ENCODE measurements around the gene PDZK1.

Gene PDZK1

GRCh38 chr1:145708063-145708462 is 895 bp upstream of the PDZK1 start:
- Histone ChIP-seq H3K36me3 (ENCODE audit: control insufficient read depth, insufficient read depth, low read length) (no peaks in the 10 kb centered on the region), H3K27ac (ENCODE audit: low read depth, low read length, severe bottlenecking) (no peak overlapping the region), H3K4me3 (ENCODE audit: extremely low read depth, insufficient read depth, low read length, poor library complexity, severe bottlenecking) (no peak overlapping the region), H3K4me1 (ENCODE audit: control insufficient read depth, insufficient read depth, low read length, poor library complexity, severe bottlenecking) (peaks cover 3% of the 10 kb centered on the region), H3K9me3 (ENCODE audit: control insufficient read depth, low read length) (no peaks in the 10 kb centered on the region)
- WGBS, 2 experiments (ENCODE audit: insufficient coverage in 2 of 2): 79 to 81% methylated on average over 6 to 7 of the region's 7 CpGs

GRCh38 chr1:145706086-145706664 is 993 bp downstream of the PDZK1 start:
- H3K9me3 ChIP-seq (ENCODE audit: control insufficient read depth, low read length): no peaks in the 10 kb centered on the region
- 100% methylated on average over 1 of the region's 2 CpGs; no CpG with 5 or more reads in 1 of the 2 experiments for WGBS, 2 experiments (ENCODE audit: insufficient coverage in 2 of 2)
- no peak overlapping the region for H3K4me3 ChIP-seq (ENCODE audit: extremely low read depth, insufficient read depth, low read length, poor library complexity, severe bottlenecking)
- H3K27ac ChIP-seq (ENCODE audit: low read depth, low read length, severe bottlenecking): no peak overlapping the region
- H3K36me3 ChIP-seq (ENCODE audit: control insufficient read depth, insufficient read depth, low read length): no peaks in the 10 kb centered on the region
- H3K4me1 ChIP-seq (ENCODE audit: control insufficient read depth, insufficient read depth, low read length, poor library complexity, severe bottlenecking): peaks cover 3% of the 10 kb centered on the region

- 88 to 97% methylated on average over 6 of the region's 7 CpGs for WGBS, 2 experiments (ENCODE audit: insufficient coverage in 2 of 2)
- H3K27ac ChIP-seq (ENCODE audit: low read depth, low read length, severe bottlenecking): no peak overlapping the region
- no peak overlapping the region for H3K4me3 ChIP-seq (ENCODE audit: extremely low read depth, insufficient read depth, low read length, poor library complexity, severe bottlenecking)
- H3K36me3 ChIP-seq (ENCODE audit: control insufficient read depth, insufficient read depth, low read length): no peaks in the 10 kb centered on the region
- H3K4me1 ChIP-seq (ENCODE audit: control insufficient read depth, insufficient read depth, low read length, poor library complexity, severe bottlenecking): peaks cover 3% of the 10 kb centered on the region
- no peaks in the 10 kb centered on the region for H3K9me3 ChIP-seq (ENCODE audit: control insufficient read depth, low read length)
These were observed 1.5 kb downstream of the PDZK1 start for GRCh38 chr1:145705622-145706021.

GRCh38 chr1:145702826-145703225 is 4.3 kb downstream of the PDZK1 start:
- Histone ChIP-seq H3K36me3 (ENCODE audit: control insufficient read depth, insufficient read depth, low read length) (no peaks in the 10 kb centered on the region), H3K9me3 (ENCODE audit: control insufficient read depth, low read length) (no peaks in the 10 kb centered on the region), H3K4me1 (ENCODE audit: control insufficient read depth, insufficient read depth, low read length, poor library complexity, severe bottlenecking) (peaks cover under 1% of the 10 kb centered on the region), H3K4me3 (ENCODE audit: extremely low read depth, insufficient read depth, low read length, poor library complexity, severe bottlenecking) (no peak overlapping the region), H3K27ac (ENCODE audit: low read depth, low read length, severe bottlenecking) (no peak overlapping the region)
- 83 to 84% methylated on average over 6 of the region's 7 CpGs for WGBS, 2 experiments (ENCODE audit: insufficient coverage in 2 of 2)

GRCh38 chr1:145702052-145702451 is 5.1 kb downstream of the PDZK1 start:
- Histone ChIP-seq H3K9me3 (ENCODE audit: control insufficient read depth, low read length) (no peaks in the 10 kb centered on the region), H3K4me1 (ENCODE audit: control insufficient read depth, insufficient read depth, low read length, poor library complexity, severe bottlenecking) (no peaks in the 10 kb centered on the region), H3K27ac (ENCODE audit: low read depth, low read length, severe bottlenecking) (no peak overlapping the region), H3K36me3 (ENCODE audit: control insufficient read depth, insufficient read depth, low read length) (no peaks in the 10 kb centered on the region), H3K4me3 (ENCODE audit: extremely low read depth, insufficient read depth, low read length, poor library complexity, severe bottlenecking) (no peak overlapping the region)
- WGBS, 2 experiments (ENCODE audit: insufficient coverage in 2 of 2): 71% methylated on average over 2 of the region's 2 CpGs; no CpG with 5 or more reads in 1 of the 2 experiments

GRCh38 chr1:145701306-145701862 is 5.8 kb downstream of the PDZK1 start:
- no CpG with 5 or more reads among the region's 2 CpGs for WGBS, 2 experiments (ENCODE audit: insufficient coverage in 2 of 2)
- Histone ChIP-seq H3K4me3 (ENCODE audit: extremely low read depth, insufficient read depth, low read length, poor library complexity, severe bottlenecking) (no peak overlapping the region), H3K9me3 (ENCODE audit: control insufficient read depth, low read length) (no peaks in the 10 kb centered on the region), H3K36me3 (ENCODE audit: control insufficient read depth, insufficient read depth, low read length) (no peaks in the 10 kb centered on the region), H3K4me1 (ENCODE audit: control insufficient read depth, insufficient read depth, low read length, poor library complexity, severe bottlenecking) (no peaks in the 10 kb centered on the region), H3K27ac (ENCODE audit: low read depth, low read length, severe bottlenecking) (no peak overlapping the region)

GRCh38 chr1:145696630-145696960 is 10.6 kb downstream of the PDZK1 start:
- Histone ChIP-seq H3K4me3 (ENCODE audit: extremely low read depth, insufficient read depth, low read length, poor library complexity, severe bottlenecking) (no peak overlapping the region), H3K27ac (ENCODE audit: low read depth, low read length, severe bottlenecking) (no peak overlapping the region)
- 92 to 100% methylated on average over 3 of the region's 3 CpGs for WGBS, 2 experiments (ENCODE audit: insufficient coverage in 2 of 2)

GRCh38 chr1:145695821-145696629 is 11.1 kb downstream of the PDZK1 start:
- H3K27ac ChIP-seq (ENCODE audit: low read depth, low read length, severe bottlenecking): no peak overlapping the region
- 92 to 96% methylated on average over 4 to 5 of the region's 5 CpGs for WGBS, 2 experiments (ENCODE audit: insufficient coverage in 2 of 2)
- H3K36me3 ChIP-seq (ENCODE audit: control insufficient read depth, insufficient read depth, low read length): no peaks in the 10 kb centered on the region
- no peaks in the 10 kb centered on the region for H3K4me1 ChIP-seq (ENCODE audit: control insufficient read depth, insufficient read depth, low read length, poor library complexity, severe bottlenecking)
- no peak overlapping the region for H3K4me3 ChIP-seq (ENCODE audit: extremely low read depth, insufficient read depth, low read length, poor library complexity, severe bottlenecking)
- no peaks in the 10 kb centered on the region for H3K9me3 ChIP-seq (ENCODE audit: control insufficient read depth, low read length)

More at GRCh38 chr1:145696630-145696960, 10.6 kb downstream of the PDZK1 start:
- H3K4me1 ChIP-seq (ENCODE audit: control insufficient read depth, insufficient read depth, low read length, poor library complexity, severe bottlenecking): no peaks in the 10 kb centered on the region
- H3K9me3 ChIP-seq (ENCODE audit: control insufficient read depth, low read length): no peaks in the 10 kb centered on the region
- no peaks in the 10 kb centered on the region for H3K36me3 ChIP-seq (ENCODE audit: control insufficient read depth, insufficient read depth, low read length)

- WGBS, 2 experiments (ENCODE audit: insufficient coverage in 2 of 2): 89% methylated on average over 8 to 10 of the region's 11 CpGs
- no peaks in the 10 kb centered on the region for H3K4me1 ChIP-seq (ENCODE audit: control insufficient read depth, insufficient read depth, low read length, poor library complexity, severe bottlenecking)
- H3K27ac ChIP-seq (ENCODE audit: low read depth, low read length, severe bottlenecking): no peak overlapping the region
- no peaks in the 10 kb centered on the region for H3K9me3 ChIP-seq (ENCODE audit: control insufficient read depth, low read length)
- no peaks in the 10 kb centered on the region for H3K36me3 ChIP-seq (ENCODE audit: control insufficient read depth, insufficient read depth, low read length)
- no peak overlapping the region for H3K4me3 ChIP-seq (ENCODE audit: extremely low read depth, insufficient read depth, low read length, poor library complexity, severe bottlenecking)
These were observed 14.3 kb downstream of the PDZK1 start for GRCh38 chr1:145692785-145693443.

- Histone ChIP-seq H3K27ac (ENCODE audit: low read depth, low read length, severe bottlenecking) (no peak overlapping the region), H3K36me3 (ENCODE audit: control insufficient read depth, insufficient read depth, low read length) (no peaks in the 10 kb centered on the region), H3K9me3 (ENCODE audit: control insufficient read depth, low read length) (no peaks in the 10 kb centered on the region), H3K4me3 (ENCODE audit: extremely low read depth, insufficient read depth, low read length, poor library complexity, severe bottlenecking) (no peak overlapping the region), H3K4me1 (ENCODE audit: control insufficient read depth, insufficient read depth, low read length, poor library complexity, severe bottlenecking) (no peaks in the 10 kb centered on the region)
- 93 to 100% methylated on average over 3 of the region's 5 CpGs for WGBS, 2 experiments (ENCODE audit: insufficient coverage in 2 of 2)
These were observed 16.3 kb downstream of the PDZK1 start for GRCh38 chr1:145690587-145691558.

All from mesodermal cell (in vitro differentiated cells).